Astrocyte of the cerebellum (primary cell): Measurements from ENCODE around the gene SDSL.

Experiments
- DNase-seq: peaks from one replicate; pipeline ENCODE4 v3.0.0-alpha.2; 2011; ENCODE audit warnings: low read depth
- H3K4me3 ChIP-seq: 2 replicates; pipeline ENCODE4 v1.5.1; 2011; ENCODE audit warnings: mild to moderate bottlenecking, low read depth, low read length, moderate library complexity
- CTCF ChIP-seq: IDR thresholded peaks from 2 replicates; pipeline ENCODE4 v1.5.1; 2012; ENCODE audit warnings: low read length, low read depth, moderate library complexity, mild to moderate bottlenecking; ENCODE audit errors: missing control alignments
- in situ Hi-C: cut with HindIII; loops from 2 replicates; pipeline ENCODE4 v1.10.0; 2017; ENCODE audit warnings: low sequenced_read_pairs

Gene SDSL

GRCh38 chr12:113418213-113418879, 3.8 kb upstream of the SDSL start:
- TF ChIP-seq CTCF, result no peak
- in situ Hi-C loops, result no loop called here

GRCh38 chr12:113420996-113421595, 1.1 kb upstream of the SDSL start:
- no peak for DNase-seq
- TF ChIP-seq CTCF, result no peak
- H3K4me3 ChIP-seq, result no peak overlapping the region
- in situ Hi-C loops, result no loop called here

More at GRCh38 chr12:113418213-113418879, 3.8 kb upstream of the SDSL start:
- H3K4me3 ChIP-seq, result no peak overlapping the region
- DNase-seq, result no peak

GRCh38 chr12:113422886-113423669, 898 bp downstream of the SDSL start:
- in situ Hi-C loops, result no loop called here
- no peak for TF ChIP-seq CTCF
- H3K4me3 ChIP-seq, result peak overlapping the region; percentile 51
- no peak for DNase-seq

GRCh38 chr12:113424456-113424855, 2.3 kb downstream of the SDSL start:
- no peak overlapping the region for H3K4me3 ChIP-seq
- DNase-seq, result no peak
- in situ Hi-C loops, result no loop called here
- TF ChIP-seq CTCF, result no peak

- TF ChIP-seq CTCF, result peak; percentile 87
- H3K4me3 ChIP-seq, result no peak overlapping the region
- no peak for DNase-seq
- in situ Hi-C loops, result no loop called here
These were observed 3.0 kb downstream of the SDSL start for GRCh38 chr12:113424915-113425823.

- no peak for DNase-seq
- no peak overlapping the region for H3K4me3 ChIP-seq
- in situ Hi-C loops, result no loop called here
- TF ChIP-seq CTCF, result no peak
These were observed 3.8 kb downstream of the SDSL start for GRCh38 chr12:113425960-113426453.
